ENCODE data around the gene SYNRG. TPM values are rescaled to one million over a fixed set of nuclear protein-coding genes. Genes with fewer than 3 reads are reported as not detected.

Gene SYNRG
- polyA plus RNA-seq, 1 donor (not counting 4 experiments of a cell fraction or from before 2014, with no cell fraction given), result 9.2 TPM

GRCh38 chr17:37478187-37478586 is 131.0 kb downstream of the SYNRG start:
- H3K9ac ChIP-seq (ENCODE audit: control insufficient read depth, extremely low read depth, insufficient read depth, low read length), result peak overlapping the region; percentile 7
- H3K79me2 ChIP-seq (ENCODE audit: control insufficient read depth, insufficient read depth, low read length), result no peaks in the 10 kb centered on the region
- H3K27ac ChIP-seq (ENCODE audit: control insufficient read depth, insufficient read depth, low read length), result peak overlapping the region; percentile 59
- FAIRE-seq (no peak), DNase-seq (ENCODE audit: low read depth, low spot score) (no peak)
- no peaks in the 10 kb centered on the region for H3K27me3 ChIP-seq (ENCODE audit: control insufficient read depth, extremely low read depth, insufficient read depth, low read length)
- peaks cover 52% of the 10 kb centered on the region for H3K4me1 ChIP-seq (ENCODE audit: control insufficient read depth, extremely low read depth, insufficient read depth, low read length)
- TF ChIP-seq EZH2 (IDR thresholded peaks at IDR 0.05; ENCODE audit: low read length), result no peak
- no peak for TF ChIP-seq CTCF (optimal IDR thresholded peaks at IDR 0.05 in 1 of 3, IDR thresholded peaks at IDR 0.05 in 1 of 3, conservative IDR thresholded peaks at IDR 0.05 in 1 of 3; ENCODE audit: extremely low read depth in 1 of 3, insufficient read depth in 2 of 3, low read length in 3 of 3)
- H3K36me3 ChIP-seq (ENCODE audit: control insufficient read depth in 2 of 2, extremely low read depth in 1 of 2, insufficient read depth in 2 of 2, low read length in 2 of 2), result peaks cover 0 to 22% of the 10 kb centered on the region in 2 experiments
- H3K4me2 ChIP-seq (ENCODE audit: control insufficient read depth, extremely low read depth, insufficient read depth, low read depth, low read length), result peak overlapping the region; percentile 17
- dilution Hi-C loops (cut with MboI; ENCODE audit: extremely low pct_ligation_motif_present, low sequenced_read_pairs), result no loop called here
- H3K9me3 ChIP-seq (ENCODE audit: control insufficient read depth, low read depth, low read length), result no peaks in the 10 kb centered on the region
- no peak overlapping the region for H2AFZ ChIP-seq (ENCODE audit: control insufficient read depth, low read length)
- H3K4me3 ChIP-seq (ENCODE audit: control insufficient read depth in 2 of 3, extremely low read depth in 1 of 3, insufficient read depth in 2 of 3, low read depth in 1 of 3, low read length in 3 of 3), result no peak overlapping the region
- H4K20me1 ChIP-seq (ENCODE audit: control insufficient read depth, extremely low read depth, insufficient read depth, low read length), result no peaks in the 10 kb centered on the region
- no peaks in the 10 kb centered on the region for H3K9me1 ChIP-seq (ENCODE audit: control insufficient read depth, extremely low read depth, insufficient read depth, low read length)

GRCh38 chr17:37476431-37477120 is 132.6 kb downstream of the SYNRG start:
- peak overlapping the region; percentile 87 for H3K27ac ChIP-seq (ENCODE audit: control insufficient read depth, insufficient read depth, low read length)
- peaks cover 47% of the 10 kb centered on the region for H3K4me1 ChIP-seq (ENCODE audit: control insufficient read depth, extremely low read depth, insufficient read depth, low read length)
- no peaks in the 10 kb centered on the region for H3K9me3 ChIP-seq (ENCODE audit: control insufficient read depth, low read depth, low read length)
- H2AFZ ChIP-seq (ENCODE audit: control insufficient read depth, low read length), result peak overlapping the region; percentile 34
- peak overlapping the region; percentile 83 for H3K4me2 ChIP-seq (ENCODE audit: control insufficient read depth, extremely low read depth, insufficient read depth, low read depth, low read length)
- H3K27me3 ChIP-seq (ENCODE audit: control insufficient read depth, extremely low read depth, insufficient read depth, low read length), result no peaks in the 10 kb centered on the region
- peaks cover 0 to 23% of the 10 kb centered on the region in 2 experiments for H3K36me3 ChIP-seq (ENCODE audit: control insufficient read depth in 2 of 2, extremely low read depth in 1 of 2, insufficient read depth in 2 of 2, low read length in 2 of 2)
- H3K4me3 ChIP-seq (ENCODE audit: control insufficient read depth in 2 of 3, extremely low read depth in 1 of 3, insufficient read depth in 2 of 3, low read depth in 1 of 3, low read length in 3 of 3), result peak overlapping the region in 2 of 3 experiments; percentile 22 to 40
- no peaks in the 10 kb centered on the region for H3K9me1 ChIP-seq (ENCODE audit: control insufficient read depth, extremely low read depth, insufficient read depth, low read length)
- H4K20me1 ChIP-seq (ENCODE audit: control insufficient read depth, extremely low read depth, insufficient read depth, low read length), result no peaks in the 10 kb centered on the region
- TF ChIP-seq EZH2 (IDR thresholded peaks at IDR 0.05; ENCODE audit: low read length) (no peak), CTCF (optimal IDR thresholded peaks at IDR 0.05 in 1 of 3, IDR thresholded peaks at IDR 0.05 in 1 of 3, conservative IDR thresholded peaks at IDR 0.05 in 1 of 3; ENCODE audit: extremely low read depth in 1 of 3, insufficient read depth in 2 of 3, low read length in 3 of 3) (no peak)
- no peaks in the 10 kb centered on the region for H3K79me2 ChIP-seq (ENCODE audit: control insufficient read depth, insufficient read depth, low read length)
- peak overlapping the region; percentile 75 for H3K9ac ChIP-seq (ENCODE audit: control insufficient read depth, extremely low read depth, insufficient read depth, low read length)
- DNase-seq (ENCODE audit: low read depth, low spot score) (no peak), FAIRE-seq (no peak)
- dilution Hi-C loops (cut with MboI; ENCODE audit: extremely low pct_ligation_motif_present, low sequenced_read_pairs), result no loop called here
